ENCODE results near the gene LRCH3.

LRCH3 gene

DNA sequence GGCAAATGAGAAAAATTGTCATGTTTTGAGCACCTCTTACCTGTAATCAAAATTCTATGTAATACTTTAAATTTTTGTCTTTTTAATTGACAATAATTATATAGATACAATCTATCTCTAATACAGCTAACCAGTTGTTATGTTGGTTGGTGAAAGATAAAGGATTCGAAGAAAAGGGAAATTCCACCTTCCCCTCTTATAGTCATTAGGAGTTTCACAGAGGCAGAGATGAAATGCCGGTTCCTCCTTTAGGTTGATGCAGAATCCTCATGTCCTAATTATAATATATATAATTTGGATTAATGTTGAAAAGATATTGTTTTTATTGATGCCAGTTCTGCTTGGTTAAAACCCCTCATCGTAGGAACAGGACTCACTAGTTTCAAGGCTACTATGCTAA, 67.1 kb downstream of the LRCH3 start:
- no peak for DNase-seq (ENCODE audit: low read depth)
- no peak overlapping the region for H3K4me3 ChIP-seq (ENCODE audit: low read depth, low read length)
- TF ChIP-seq, protein P1, sequence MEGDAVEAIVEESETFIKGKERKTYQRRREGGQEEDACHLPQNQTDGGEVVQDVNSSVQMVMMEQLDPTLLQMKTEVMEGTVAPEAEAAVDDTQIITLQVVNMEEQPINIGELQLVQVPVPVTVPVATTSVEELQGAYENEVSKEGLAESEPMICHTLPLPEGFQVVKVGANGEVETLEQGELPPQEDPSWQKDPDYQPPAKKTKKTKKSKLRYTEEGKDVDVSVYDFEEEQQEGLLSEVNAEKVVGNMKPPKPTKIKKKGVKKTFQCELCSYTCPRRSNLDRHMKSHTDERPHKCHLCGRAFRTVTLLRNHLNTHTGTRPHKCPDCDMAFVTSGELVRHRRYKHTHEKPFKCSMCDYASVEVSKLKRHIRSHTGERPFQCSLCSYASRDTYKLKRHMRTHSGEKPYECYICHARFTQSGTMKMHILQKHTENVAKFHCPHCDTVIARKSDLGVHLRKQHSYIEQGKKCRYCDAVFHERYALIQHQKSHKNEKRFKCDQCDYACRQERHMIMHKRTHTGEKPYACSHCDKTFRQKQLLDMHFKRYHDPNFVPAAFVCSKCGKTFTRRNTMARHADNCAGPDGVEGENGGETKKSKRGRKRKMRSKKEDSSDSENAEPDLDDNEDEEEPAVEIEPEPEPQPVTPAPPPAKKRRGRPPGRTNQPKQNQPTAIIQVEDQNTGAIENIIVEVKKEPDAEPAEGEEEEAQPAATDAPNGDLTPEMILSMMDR (IDR thresholded peaks at IDR 0.05; ENCODE audit: low read depth, low read length), result no peak
- TF ChIP-seq POLR2A (IDR thresholded peaks at IDR 0.05; ENCODE audit: extremely low read depth, insufficient read length) (no peak), MYC (IDR thresholded peaks at IDR 0.05; ENCODE audit: low read depth, low read length) (no peak), MAX (IDR thresholded peaks at IDR 0.05; ENCODE audit: low read depth, low read length) (no peak)

DNA sequence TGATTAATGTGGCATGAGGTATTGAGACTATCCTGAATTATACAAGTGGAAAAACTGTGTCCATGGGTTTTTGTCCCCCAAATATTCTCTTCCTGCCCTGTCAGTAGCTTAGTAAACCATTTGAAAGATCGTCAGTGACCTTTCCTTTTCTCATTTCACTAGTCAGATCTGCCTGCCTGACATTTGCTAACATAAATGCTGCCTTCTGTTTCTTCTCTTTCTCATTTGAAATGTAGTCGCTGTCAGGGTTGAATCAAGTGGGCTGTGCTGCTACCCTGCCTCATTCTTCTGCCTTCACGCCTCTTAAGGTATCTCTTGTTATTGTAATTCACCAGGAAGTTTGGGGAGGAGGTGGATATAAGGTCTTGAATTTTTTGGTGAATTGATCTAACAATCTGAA, 67.5 kb downstream of the LRCH3 start:
- no peak overlapping the region for H3K4me3 ChIP-seq (ENCODE audit: low read depth, low read length)
- TF ChIP-seq, protein P1 (IDR thresholded peaks at IDR 0.05; ENCODE audit: low read depth, low read length), result no peak
- TF ChIP-seq MAX (IDR thresholded peaks at IDR 0.05; ENCODE audit: low read depth, low read length), result no peak
- TF ChIP-seq POLR2A (IDR thresholded peaks at IDR 0.05; ENCODE audit: extremely low read depth, insufficient read length), result no peak
- TF ChIP-seq MYC (IDR thresholded peaks at IDR 0.05; ENCODE audit: low read depth, low read length), result no peak
- no peak for DNase-seq (ENCODE audit: low read depth)

DNA sequence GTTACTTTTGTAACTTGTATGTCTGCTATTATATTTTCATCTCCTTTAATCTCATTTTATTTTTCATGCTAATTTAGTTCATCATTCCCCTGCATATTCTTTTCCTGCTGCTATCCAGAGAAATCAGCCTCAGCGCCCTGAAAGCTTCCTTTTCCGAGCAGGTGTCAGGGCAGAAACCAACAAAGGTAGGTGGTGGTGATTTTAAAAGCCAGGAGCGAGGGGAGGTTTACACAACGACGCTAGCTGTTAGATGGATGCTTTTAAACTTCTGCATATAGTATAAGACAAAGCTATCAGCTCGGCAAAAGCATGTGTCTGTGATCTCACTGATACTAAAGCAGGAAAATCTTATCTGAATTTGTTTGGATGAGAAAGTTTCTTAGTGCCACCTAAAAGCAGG, 75.0 kb downstream of the LRCH3 start:
- H3K4me3 ChIP-seq (ENCODE audit: low read depth, low read length), result no peak overlapping the region
- TF ChIP-seq, protein P1 (IDR thresholded peaks at IDR 0.05; ENCODE audit: low read depth, low read length), result no peak
- TF ChIP-seq POLR2A (IDR thresholded peaks at IDR 0.05; ENCODE audit: extremely low read depth, insufficient read length) (no peak), MYC (IDR thresholded peaks at IDR 0.05; ENCODE audit: low read depth, low read length) (no peak), MAX (IDR thresholded peaks at IDR 0.05; ENCODE audit: low read depth, low read length) (no peak)
- no peak for DNase-seq (ENCODE audit: low read depth)

GRCh38 chr3:197873329-197873728, 82.3 kb downstream of the LRCH3 start:
- no peak for DNase-seq (ENCODE audit: low read depth)
- TF ChIP-seq MYC (IDR thresholded peaks at IDR 0.05; ENCODE audit: low read depth, low read length) (no peak), MAX (IDR thresholded peaks at IDR 0.05; ENCODE audit: low read depth, low read length) (no peak)
- H3K4me3 ChIP-seq (ENCODE audit: low read depth, low read length), result no peak overlapping the region

GRCh38 chr3:197874064-197874463, 83.0 kb downstream of the LRCH3 start:
- no peak for DNase-seq (ENCODE audit: low read depth)
- TF ChIP-seq POLR2A (IDR thresholded peaks at IDR 0.05; ENCODE audit: extremely low read depth, insufficient read length) (no peak), MYC (IDR thresholded peaks at IDR 0.05; ENCODE audit: low read depth, low read length) (no peak), MAX (IDR thresholded peaks at IDR 0.05; ENCODE audit: low read depth, low read length) (no peak)
- TF ChIP-seq, protein P1 (IDR thresholded peaks at IDR 0.05; ENCODE audit: low read depth, low read length), result no peak
- no peak overlapping the region for H3K4me3 ChIP-seq (ENCODE audit: low read depth, low read length)

DNA sequence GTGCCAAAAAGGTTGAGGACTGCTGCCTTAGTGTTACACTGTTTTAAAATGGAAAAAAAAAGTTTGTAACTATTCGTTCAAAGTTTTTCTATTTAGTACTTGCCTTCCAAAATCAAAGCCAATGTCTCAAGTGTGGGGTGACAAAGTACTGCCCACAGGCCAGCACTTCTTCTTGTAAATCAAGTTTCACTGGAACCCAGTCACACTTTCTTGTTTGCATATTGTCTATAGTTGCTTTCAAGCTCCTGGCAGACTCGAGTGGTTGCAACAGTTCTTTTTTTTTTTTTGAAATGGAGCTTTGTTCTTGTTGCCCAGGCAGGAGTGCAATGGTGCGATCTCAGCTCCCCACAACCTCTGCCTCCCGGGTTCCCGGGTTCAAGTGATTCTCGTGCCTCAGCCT, 83.6 kb downstream of the LRCH3 start:
- no peak for DNase-seq (ENCODE audit: low read depth)
- TF ChIP-seq MAX (IDR thresholded peaks at IDR 0.05; ENCODE audit: low read depth, low read length) (no peak), POLR2A (IDR thresholded peaks at IDR 0.05; ENCODE audit: extremely low read depth, insufficient read length) (no peak), MYC (IDR thresholded peaks at IDR 0.05; ENCODE audit: low read depth, low read length) (no peak)
- TF ChIP-seq, protein P1 (IDR thresholded peaks at IDR 0.05; ENCODE audit: low read depth, low read length), result no peak
- no peak overlapping the region for H3K4me3 ChIP-seq (ENCODE audit: low read depth, low read length)
